SK-N-SH treated with all-trans-retinoic acid at 6 μM for 48 hours (cell line): ENCODE measurements around the gene FOXE1.

Source experiments
- ATAC-seq: fragments of 200-7000 bp; cut with Tn5 transposase; 3 replicates; pipeline ENCODE4 v1.9.1; 2020; ENCODE audit warnings: mild to moderate bottlenecking, moderate library complexity
- BACH2 ChIP-seq: fragments of 250-450 bp; sonication (Bioruptor Pico); IDR thresholded peaks from 2 replicates; pipeline ENCODE4 v1.9.0; 2021; ENCODE audit warnings: mild to moderate bottlenecking, borderline replicate concordance
- CREB5 ChIP-seq: fragments of 250-450 bp; sonication (Bioruptor Pico); IDR thresholded peaks from 2 replicates; pipeline ENCODE4 v1.5.1; 2020; ENCODE audit warnings: low read depth, mild to moderate bottlenecking, moderate library complexity
- CSRNP3 ChIP-seq: fragments of 250-450 bp; sonication (Bioruptor Pico); IDR thresholded peaks from 2 replicates; pipeline ENCODE4 v1.5.1; 2021; ENCODE audit warnings: mild to moderate bottlenecking, moderate library complexity
- ESRRG ChIP-seq: fragments of 250-450 bp; sonication (Bioruptor Pico); IDR thresholded peaks from 2 replicates; pipeline ENCODE4 v1.6.1; 2021; ENCODE audit warnings: mild to moderate bottlenecking
- GLIS3 ChIP-seq: fragments of 250-450 bp; sonication (Bioruptor Pico); IDR thresholded peaks from 2 replicates; pipeline ENCODE4 v1.5.0; 2020; ENCODE audit warnings: mild to moderate bottlenecking, moderate library complexity
- ISL1 ChIP-seq: fragments of 250-450 bp; sonication (Bioruptor Pico); IDR thresholded peaks from 2 replicates; pipeline ENCODE4 v2.1.2; 2022; ENCODE audit warnings: mild to moderate bottlenecking, moderate library complexity
- OSR1 ChIP-seq: fragments of 250-450 bp; sonication (Bioruptor Pico); IDR thresholded peaks from 2 replicates; pipeline ENCODE4 v1.8.0; 2022; ENCODE audit warnings: moderate library complexity, mild to moderate bottlenecking, inconsistent platforms
- PATZ1 ChIP-seq: fragments of 250-450 bp; sonication (Bioruptor Pico); IDR thresholded peaks from 2 replicates; pipeline ENCODE4 v1.8.0; 2020; ENCODE audit warnings: mild to moderate bottlenecking, moderate library complexity, borderline replicate concordance
- POU6F1 ChIP-seq: fragments of 250-450 bp; sonication (Bioruptor Pico); IDR thresholded peaks from 2 replicates; pipeline ENCODE4 v1.8.0; 2021; ENCODE audit warnings: low read depth, mild to moderate bottlenecking, moderate library complexity, borderline replicate concordance
- RARB ChIP-seq: fragments of 250-450 bp; sonication (Bioruptor Pico); IDR thresholded peaks from 2 replicates; pipeline ENCODE4 v1.8.0; 2021; ENCODE audit warnings: mild to moderate bottlenecking, moderate library complexity
- SNAI2 ChIP-seq: fragments of 250-450 bp; sonication (Bioruptor Pico); IDR thresholded peaks from 2 replicates; pipeline ENCODE4 v1.5.0; 2020; ENCODE audit warnings: mild to moderate bottlenecking, moderate library complexity
- TCF4 ChIP-seq: fragments of 250-450 bp; sonication (Bioruptor Pico); IDR thresholded peaks from 2 replicates; pipeline ENCODE4 v1.8.0; 2021; ENCODE audit warnings: mild to moderate bottlenecking, moderate library complexity, borderline replicate concordance
- TOX ChIP-seq: fragments of 250-450 bp; sonication (Bioruptor Pico); IDR thresholded peaks from 2 replicates; pipeline ENCODE4 v1.8.0; 2021; ENCODE audit warnings: mild to moderate bottlenecking, moderate library complexity, borderline replicate concordance
- ZC3H10 ChIP-seq: fragments of 250-450 bp; sonication (Bioruptor Pico); IDR thresholded peaks from 2 replicates; pipeline ENCODE4 v1.5.1; 2021; ENCODE audit warnings: mild to moderate bottlenecking, moderate library complexity
- ZFP3 ChIP-seq: fragments of 250-450 bp; sonication (Bioruptor Pico); IDR thresholded peaks from 2 replicates; pipeline ENCODE4 v1.5.0; 2020; ENCODE audit warnings: mild to moderate bottlenecking, moderate library complexity
- ZNF565 ChIP-seq: fragments of 450-650 bp; formaldehyde crosslinking; conservative IDR thresholded peaks from 2 replicates; pipeline ENCODE4 v1.5.0; 2020; ENCODE audit warnings: low read depth, mild to moderate bottlenecking, moderate library complexity
- ZNF70 ChIP-seq: fragments of 450-650 bp; formaldehyde crosslinking; IDR thresholded peaks from 2 replicates; pipeline ENCODE4 v1.5.0; 2020; ENCODE audit warnings: mild to moderate bottlenecking, moderate library complexity
- ZNF8 ChIP-seq: fragments of 450-650 bp; formaldehyde crosslinking; IDR thresholded peaks from 2 replicates; pipeline ENCODE4 v1.5.0; 2020; ENCODE audit warnings: mild to moderate bottlenecking, moderate library complexity
- TF ChIP-seq, protein P1 (sequence below): fragments of 250-450 bp; sonication (Bioruptor Pico); IDR thresholded peaks from 2 replicates; pipeline ENCODE4 v1.5.0; 2020; ENCODE audit warnings: mild to moderate bottlenecking, moderate library complexity

The FOXE1 gene

DNA sequence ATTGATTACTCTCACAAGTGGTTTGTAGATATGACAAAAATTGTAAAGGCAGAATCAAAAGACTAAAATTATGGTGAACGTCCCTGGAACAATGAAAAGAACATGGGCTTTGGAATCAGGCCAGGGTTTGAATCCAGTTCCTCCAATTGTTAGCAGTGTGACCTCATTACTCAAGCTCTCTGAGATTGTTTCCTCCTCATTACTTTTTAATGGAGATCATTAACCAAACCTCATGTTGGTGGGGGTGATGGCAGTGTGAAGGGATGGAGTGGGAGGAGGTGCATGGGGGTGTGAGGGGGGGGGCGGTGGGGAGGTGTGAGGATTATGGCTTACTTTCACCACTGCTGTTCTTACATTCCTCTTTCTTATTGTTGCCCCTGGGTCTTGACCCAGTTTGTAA lies 44.1 kb upstream of the FOXE1 start:
- no peak for TF ChIP-seq ZNF70 (CRISPR knock-in tag)
- no peak for ATAC-seq

DNA sequence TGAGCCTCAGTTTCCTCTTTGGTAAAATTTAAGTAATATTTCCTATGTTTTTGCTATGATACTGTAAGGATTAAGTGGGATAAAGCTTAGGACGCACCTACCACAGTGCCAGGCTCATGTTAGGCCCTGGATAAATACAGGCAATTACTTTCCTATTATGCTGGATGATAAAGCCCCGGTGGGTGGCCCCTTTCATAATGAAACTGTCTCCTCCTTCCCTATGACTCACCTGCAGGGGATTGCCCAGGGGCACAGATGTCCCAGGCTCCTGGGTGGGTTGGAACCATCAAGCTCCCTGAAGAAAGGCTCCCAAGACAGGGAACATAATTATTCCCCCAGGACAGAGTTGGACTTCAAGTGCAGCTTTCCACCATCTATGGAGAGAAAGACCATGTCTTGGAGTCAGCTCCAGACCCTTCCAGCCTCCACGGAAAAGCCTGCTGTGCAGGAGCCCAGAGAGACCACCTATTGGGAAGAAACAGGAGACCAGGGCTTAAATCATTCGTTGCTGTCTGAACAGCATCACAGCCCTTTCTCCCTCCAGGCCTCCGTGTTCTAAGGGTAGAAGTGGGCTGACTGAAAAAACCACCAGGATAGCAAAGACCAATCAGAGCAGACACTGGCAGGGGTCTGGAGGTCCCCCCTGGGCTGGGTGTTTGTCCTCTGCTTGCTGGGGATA lies 43.2 kb upstream of the FOXE1 start:
- ATAC-seq, result no peak
- TF ChIP-seq ZC3H10 (CRISPR knock-in tag) (no peak), ZFP3 (CRISPR knock-in tag) (no peak), OSR1 (CRISPR knock-in tag) (no peak), BACH2 (CRISPR knock-in tag) (no peak)

DNA sequence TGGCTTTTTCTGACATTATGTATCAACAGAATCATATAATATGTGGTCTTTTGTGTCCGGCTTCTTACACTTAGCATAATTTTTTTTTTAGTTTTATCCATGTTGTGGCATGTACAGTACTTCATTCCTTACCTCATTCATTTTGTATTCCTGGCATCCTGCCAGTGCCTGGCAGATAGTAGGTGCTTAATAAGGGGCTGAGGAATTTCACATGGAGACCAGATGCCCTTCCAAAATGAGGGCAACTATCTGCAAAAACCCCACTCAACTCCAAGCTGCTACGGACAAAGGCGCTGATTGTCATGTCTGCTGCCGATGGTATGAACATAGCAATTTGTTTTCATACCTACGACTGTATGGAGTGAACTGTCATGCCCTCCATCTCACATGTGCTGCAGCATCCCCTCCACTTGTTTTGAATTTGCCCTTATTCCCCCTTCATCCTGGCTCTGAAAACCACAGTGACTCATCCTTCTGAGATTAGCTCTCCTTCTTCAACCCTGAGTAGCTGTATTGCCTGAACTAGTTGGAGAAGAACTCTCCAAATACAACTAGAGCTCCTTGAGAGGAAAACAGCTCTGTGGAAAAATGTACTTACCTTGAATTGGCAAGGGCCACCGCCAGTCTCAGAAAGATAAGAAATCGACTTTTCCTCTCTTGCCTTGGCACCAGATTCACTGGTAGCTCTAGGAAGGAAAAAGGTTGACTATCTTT lies 41.3 kb upstream of the FOXE1 start:
- peak; percentile 20; the same call in 1 of the 3 replicates for ATAC-seq
- TF ChIP-seq ZNF8 (CRISPR knock-in tag) (no peak), CREB5 (CRISPR knock-in tag) (no peak), ZFP3 (CRISPR knock-in tag) (no peak), TOX (CRISPR knock-in tag) (no peak), ZNF70 (CRISPR knock-in tag) (no peak), SNAI2 (no peak), ZNF565 (CRISPR knock-in tag) (no peak), ESRRG (CRISPR knock-in tag) (no peak), ISL1 (CRISPR knock-in tag) (no peak), OSR1 (CRISPR knock-in tag) (no peak), TCF4 (CRISPR knock-in tag) (no peak), PATZ1 (no peak), BACH2 (CRISPR knock-in tag) (no peak), ZC3H10 (CRISPR knock-in tag) (no peak), CSRNP3 (CRISPR knock-in tag) (no peak), GLIS3 (CRISPR knock-in tag) (no peak), RARB (CRISPR knock-in tag) (no peak), POU6F1 (CRISPR knock-in tag) (no peak)

GRCh38 chr9:97812247-97812543 lies 40.8 kb upstream of the FOXE1 start:
- ATAC-seq, result no peak
- no peak for TF ChIP-seq OSR1 (CRISPR knock-in tag)
- no peak for TF ChIP-seq ISL1 (CRISPR knock-in tag)
- no peak for TF ChIP-seq CREB5 (CRISPR knock-in tag)
- TF ChIP-seq TOX (CRISPR knock-in tag), result no peak
- TF ChIP-seq, protein P1, sequence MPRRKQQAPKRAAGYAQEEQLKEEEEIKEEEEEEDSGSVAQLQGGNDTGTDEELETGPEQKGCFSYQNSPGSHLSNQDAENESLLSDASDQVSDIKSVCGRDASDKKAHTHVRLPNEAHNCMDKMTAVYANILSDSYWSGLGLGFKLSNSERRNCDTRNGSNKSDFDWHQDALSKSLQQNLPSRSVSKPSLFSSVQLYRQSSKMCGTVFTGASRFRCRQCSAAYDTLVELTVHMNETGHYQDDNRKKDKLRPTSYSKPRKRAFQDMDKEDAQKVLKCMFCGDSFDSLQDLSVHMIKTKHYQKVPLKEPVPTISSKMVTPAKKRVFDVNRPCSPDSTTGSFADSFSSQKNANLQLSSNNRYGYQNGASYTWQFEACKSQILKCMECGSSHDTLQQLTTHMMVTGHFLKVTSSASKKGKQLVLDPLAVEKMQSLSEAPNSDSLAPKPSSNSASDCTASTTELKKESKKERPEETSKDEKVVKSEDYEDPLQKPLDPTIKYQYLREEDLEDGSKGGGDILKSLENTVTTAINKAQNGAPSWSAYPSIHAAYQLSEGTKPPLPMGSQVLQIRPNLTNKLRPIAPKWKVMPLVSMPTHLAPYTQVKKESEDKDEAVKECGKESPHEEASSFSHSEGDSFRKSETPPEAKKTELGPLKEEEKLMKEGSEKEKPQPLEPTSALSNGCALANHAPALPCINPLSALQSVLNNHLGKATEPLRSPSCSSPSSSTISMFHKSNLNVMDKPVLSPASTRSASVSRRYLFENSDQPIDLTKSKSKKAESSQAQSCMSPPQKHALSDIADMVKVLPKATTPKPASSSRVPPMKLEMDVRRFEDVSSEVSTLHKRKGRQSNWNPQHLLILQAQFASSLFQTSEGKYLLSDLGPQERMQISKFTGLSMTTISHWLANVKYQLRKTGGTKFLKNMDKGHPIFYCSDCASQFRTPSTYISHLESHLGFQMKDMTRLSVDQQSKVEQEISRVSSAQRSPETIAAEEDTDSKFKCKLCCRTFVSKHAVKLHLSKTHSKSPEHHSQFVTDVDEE (CRISPR knock-in tag), result no peak
